Spleen (tissue), 11 donors: Measurements from ENCODE around the gene TMTC2. TPM values are rescaled to one million over a fixed set of nuclear protein-coding genes. Genes with fewer than 3 reads are reported as not detected.

Experiments used
- DNase-seq: peaks from one replicate; pipeline ENCODE4 v3.0.0-alpha.2; 2020
- H3K27ac ChIP-seq, 8 donors: fragments of 200-600 bp; sonication (generic) in 7 of 8; 1 replicate in 4 of 8; 2 replicates in 4 of 8; pipeline versions ENCODE4 v1.5.0 to v1.8.0; 2016 to 2021; ENCODE audit warnings: inconsistent platforms in 4 of 8, mild to moderate bottlenecking in 4 of 8, moderate library complexity in 1 of 8
- H3K27me3 ChIP-seq, 7 donors: fragments of 200-600 bp; sonication (generic) in 6 of 7; replicated peaks in 1 of 7; 1 replicate in 4 of 7; 2 replicates in 3 of 7; pipeline versions ENCODE4 v1.5.0 to v1.8.0; 2016 to 2021; ENCODE audit warnings: inconsistent platforms in 3 of 7, mild to moderate bottlenecking in 1 of 7
- H3K36me3 ChIP-seq, 6 donors: fragments of 200-600 bp; sonication (generic) in 5 of 6; 1 replicate in 4 of 6; 2 replicates in 2 of 6; pipeline versions ENCODE4 v1.5.0 to v1.8.0; 2016 to 2021; ENCODE audit warnings: inconsistent platforms in 2 of 6
- H3K4me1 ChIP-seq, 6 donors: fragments of 200-600 bp; sonication (generic) in 5 of 6; 1 replicate in 3 of 6; 2 replicates in 3 of 6; pipeline versions ENCODE4 v1.5.0 to v1.8.0; 2016 to 2021; ENCODE audit warnings: inconsistent platforms in 3 of 6
- H3K4me3 ChIP-seq, 8 donors: fragments of 200-600 bp; sonication (generic) in 7 of 8; 1 replicate in 4 of 8; 2 replicates in 4 of 8; pipeline versions ENCODE4 v1.5.0 to v1.8.0; 2016 to 2021; ENCODE audit warnings: inconsistent platforms in 4 of 8, mild to moderate bottlenecking in 4 of 8, moderate library complexity in 2 of 8
- H3K9me3 ChIP-seq, 8 donors: fragments of 200-600 bp; sonication (generic) in 7 of 8; 1 replicate in 4 of 8; 2 replicates in 4 of 8; pipeline versions ENCODE4 v1.5.0 to v1.8.0; 2016 to 2021; ENCODE audit warnings: inconsistent platforms in 4 of 8
- POLR2A ChIP-seq, 3 donors: fragments of 450-650 bp; IDR thresholded peaks; one replicate each; pipeline ENCODE4 v1.5.1; 2017; ENCODE audit warnings: antibody characterized with exemption in 3 of 3, mild to moderate bottlenecking in 1 of 3
- POLR2AphosphoS5 ChIP-seq, 3 donors: sonication (generic); formaldehyde crosslinking; IDR thresholded peaks; one replicate each; pipeline ENCODE4 v1.5.1; 2017; ENCODE audit warnings: antibody characterized with exemption in 3 of 3
- WGBS, 5 donors: extraction: QIAGEN DNeasy Blood & Tissue Kit in 3 of 5; methylation state at CpG; one replicate each; pipeline versions ENCODE4 v1.1.5 to v1.1.7; 2013 to 2018; 5-methylcytosine and 5-hydroxymethylcytosine counted together
- intact Hi-C: fragments of 100-400 bp; cut with DNase I; formaldehyde crosslinking; loops from one replicate; pipeline ENCODE4 v1.15.0; 2023; ENCODE audit warnings: low total_unique reads
- polyA plus RNA-seq, 3 donors: library from polyadenylated mRNA; stranded (reverse); fragments of 200-250 nt; gene quantifications; one replicate each; pipeline ENCODE4 v1.2.1, GENCODE V29; 2013
- total RNA-seq, 7 donors: library from RNA; depleted of rRNA in 3 of 7; stranded (reverse); fragments of >200 nt in 3 of 7; fragmentation: NEBNext Ultra II Directional in 4 of 7; extraction: Animal tissue kit (Norgen Biotek cat#: 25700) in 4 of 7; gene quantifications; one replicate each; pipeline versions ENCODE4 v1.1.0 to v1.2.1, GENCODE V29; 2016 to 2021
- TF ChIP-seq, protein P1 (sequence below), 11 experiments: fragments of 200-600 bp in 7 of 11; fragments of 450-650 bp in 4 of 11; sonication (generic) in 4 of 11; IDR thresholded peaks in 8 of 11; conservative IDR thresholded peaks in 3 of 11; 1 replicate in 7 of 11; 2 replicates in 4 of 11; pipeline versions ENCODE4 v1.4.0 to v1.8.0; 2016 to 2021; ENCODE audit warnings: antibody characterized with exemption in 11 of 11, inconsistent platforms in 4 of 11, mild to moderate bottlenecking in 1 of 11
- donor health status: healthy with polysubstance abuse.
- donor health status: DM: no; HTN: no; CAD: no; lungs with moderate emphysema.
- donor health status: DM: no; HTN: no; CAD: no.
- donor health status: Bipolar disorder and iron deficiency.
- donor health status: healthy.
- donor health status: DM: no; HTN: no; CAD: no.
- donor health status: DM: yes; HTN: yes; CAD: no.

TMTC2 gene
- total and polyA plus RNA-seq, 10 donors, result 0.74 to 8.5 (median 4.0) TPM

DNA sequence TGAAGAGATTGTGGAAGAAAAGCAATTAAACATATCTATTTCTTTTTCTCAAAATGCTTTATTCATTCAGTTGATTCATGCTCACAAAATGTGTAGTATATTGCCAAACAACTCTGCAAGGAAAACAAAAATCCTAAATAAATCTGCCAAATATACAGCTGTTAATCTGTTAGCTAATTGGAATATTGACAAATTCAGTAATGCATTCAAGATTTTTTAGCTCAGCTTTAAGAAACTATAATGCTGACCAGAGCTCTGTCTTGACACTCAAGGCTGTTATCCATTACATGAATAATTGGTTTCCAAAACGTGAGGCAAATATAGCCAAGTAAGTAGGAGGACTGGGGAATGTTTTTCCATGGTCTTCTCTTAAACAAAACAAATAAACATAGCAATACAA, 146.8 kb downstream of the TMTC2 start:
- Histone ChIP-seq H3K36me3 (no peaks in the 10 kb centered on the region), H3K27me3 (no peaks in the 10 kb centered on the region), H3K27ac (no peak overlapping the region), H3K4me3 (no peak overlapping the region), H3K9me3 (no peaks in the 10 kb centered on the region), H3K4me1 (peaks cover 0 to 5% (median 0%) of the 10 kb centered on the region in 6 donors)
- TF ChIP-seq POLR2AphosphoS5 (IDR thresholded peaks at IDR 0.05) (no peak), POLR2A (IDR thresholded peaks at IDR 0.05) (no peak)
- TF ChIP-seq, protein P1, sequence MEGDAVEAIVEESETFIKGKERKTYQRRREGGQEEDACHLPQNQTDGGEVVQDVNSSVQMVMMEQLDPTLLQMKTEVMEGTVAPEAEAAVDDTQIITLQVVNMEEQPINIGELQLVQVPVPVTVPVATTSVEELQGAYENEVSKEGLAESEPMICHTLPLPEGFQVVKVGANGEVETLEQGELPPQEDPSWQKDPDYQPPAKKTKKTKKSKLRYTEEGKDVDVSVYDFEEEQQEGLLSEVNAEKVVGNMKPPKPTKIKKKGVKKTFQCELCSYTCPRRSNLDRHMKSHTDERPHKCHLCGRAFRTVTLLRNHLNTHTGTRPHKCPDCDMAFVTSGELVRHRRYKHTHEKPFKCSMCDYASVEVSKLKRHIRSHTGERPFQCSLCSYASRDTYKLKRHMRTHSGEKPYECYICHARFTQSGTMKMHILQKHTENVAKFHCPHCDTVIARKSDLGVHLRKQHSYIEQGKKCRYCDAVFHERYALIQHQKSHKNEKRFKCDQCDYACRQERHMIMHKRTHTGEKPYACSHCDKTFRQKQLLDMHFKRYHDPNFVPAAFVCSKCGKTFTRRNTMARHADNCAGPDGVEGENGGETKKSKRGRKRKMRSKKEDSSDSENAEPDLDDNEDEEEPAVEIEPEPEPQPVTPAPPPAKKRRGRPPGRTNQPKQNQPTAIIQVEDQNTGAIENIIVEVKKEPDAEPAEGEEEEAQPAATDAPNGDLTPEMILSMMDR (IDR thresholded peaks at IDR 0.05 in 8 of 11, conservative IDR thresholded peaks at IDR 0.05 in 3 of 11), result no peak
- intact Hi-C loops, result no loop called here
- WGBS, 5 donors, result 36 to 62% (median 51%) methylated on average over 1 of the region's 1 CpG
- no peak for DNase-seq

DNA sequence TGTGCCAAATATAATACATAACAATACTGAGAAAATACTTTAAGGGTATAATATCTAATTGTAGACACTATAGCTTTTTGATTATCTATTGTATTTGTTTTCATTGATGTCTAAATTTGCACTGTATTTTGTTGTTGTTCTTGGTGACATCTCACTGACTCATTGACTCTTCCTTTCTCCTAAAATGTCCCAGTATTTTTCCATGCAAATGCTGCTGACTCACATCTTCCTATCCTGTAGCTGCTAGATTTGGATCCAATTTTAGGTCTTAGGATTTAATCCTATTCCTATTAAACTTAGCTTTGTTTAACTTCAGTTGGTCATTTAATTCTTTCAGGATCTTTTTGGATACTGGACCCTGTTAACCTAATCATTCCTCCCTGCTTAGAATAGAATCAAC, 148.5 kb downstream of the TMTC2 start:
- intact Hi-C loops, result no loop called here
- no peak for DNase-seq

DNA sequence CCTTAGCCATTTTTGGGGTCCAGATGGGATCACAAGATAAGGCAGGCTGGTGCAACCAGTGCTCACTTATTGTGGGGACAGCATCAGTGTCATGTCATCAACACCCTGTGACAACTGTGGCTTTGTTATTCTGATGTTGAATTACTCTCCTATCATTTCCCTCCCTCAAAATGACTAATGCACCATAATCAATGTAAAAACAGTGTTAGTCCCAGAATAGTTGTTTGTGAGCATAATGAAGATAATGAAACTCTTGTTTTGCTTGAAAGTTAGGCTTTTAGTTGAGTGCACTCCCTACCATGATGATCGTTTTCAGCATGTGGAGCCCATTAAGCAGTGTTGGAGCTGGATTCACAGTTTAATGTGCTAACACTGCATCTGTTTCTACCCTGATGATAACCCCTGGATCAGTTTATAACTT, 151.4 kb downstream of the TMTC2 start:
- Histone ChIP-seq H3K4me3 (no peak overlapping the region), H3K27ac (no peak overlapping the region), H3K4me1 (no peaks in the 10 kb centered on the region), H3K36me3 (no peaks in the 10 kb centered on the region), H3K27me3 (no peaks in the 10 kb centered on the region), H3K9me3 (no peaks in the 10 kb centered on the region)
- WGBS, 5 donors, result 46 to 85% (median 82%) methylated on average over 1 of the region's 1 CpG
- no peak for DNase-seq
- TF ChIP-seq POLR2AphosphoS5 (IDR thresholded peaks at IDR 0.05), result no peak
- TF ChIP-seq, protein P1 (IDR thresholded peaks at IDR 0.05 in 8 of 11, conservative IDR thresholded peaks at IDR 0.05 in 3 of 11), result no peak
- no peak for TF ChIP-seq POLR2A (IDR thresholded peaks at IDR 0.05)
- intact Hi-C loops, result no loop called here

More for the DNA sequence above, 148.5 kb downstream of the TMTC2 start:
- TF ChIP-seq, protein P1 (IDR thresholded peaks at IDR 0.05 in 8 of 11, conservative IDR thresholded peaks at IDR 0.05 in 3 of 11), result no peak
- no peak for TF ChIP-seq POLR2A (IDR thresholded peaks at IDR 0.05)
- no peak for TF ChIP-seq POLR2AphosphoS5 (IDR thresholded peaks at IDR 0.05)
- Histone ChIP-seq H3K27me3 (no peaks in the 10 kb centered on the region), H3K4me1 (peaks cover 0 to 5% (median 0%) of the 10 kb centered on the region in 6 donors), H3K36me3 (no peaks in the 10 kb centered on the region), H3K9me3 (no peaks in the 10 kb centered on the region), H3K27ac (no peak overlapping the region), H3K4me3 (no peak overlapping the region)

DNA sequence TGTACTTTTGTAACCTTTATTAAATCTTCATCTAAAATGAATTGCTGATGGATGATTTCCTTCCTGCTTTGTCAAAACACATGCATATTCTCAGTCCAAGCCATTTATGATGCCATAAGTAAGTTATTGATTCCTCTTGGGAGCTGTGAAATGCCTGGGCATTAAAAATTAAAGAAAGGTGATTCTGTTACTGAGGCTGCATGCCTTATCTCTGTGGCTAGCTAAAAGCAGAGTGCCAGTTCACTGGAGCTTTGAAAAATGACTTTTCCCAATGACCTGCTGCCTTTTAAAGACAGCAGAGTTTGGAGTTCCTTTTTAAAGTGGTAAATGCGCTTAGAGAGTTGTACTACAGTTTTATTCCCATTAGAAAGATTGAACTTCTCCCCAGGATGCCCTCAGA, 152.1 kb downstream of the TMTC2 start:
- H3K27me3 ChIP-seq, result no peaks in the 10 kb centered on the region
- no peak for DNase-seq
- TF ChIP-seq POLR2AphosphoS5 (IDR thresholded peaks at IDR 0.05), result no peak
- TF ChIP-seq, protein P1 (IDR thresholded peaks at IDR 0.05 in 8 of 11, conservative IDR thresholded peaks at IDR 0.05 in 3 of 11), result no peak
- no peak for TF ChIP-seq POLR2A (IDR thresholded peaks at IDR 0.05)
- H3K4me1 ChIP-seq, result no peaks in the 10 kb centered on the region
- WGBS, 5 donors, result 84 to 100% (median 91%) methylated on average over 1 of the region's 1 CpG
- H3K36me3 ChIP-seq, result no peaks in the 10 kb centered on the region
- no peaks in the 10 kb centered on the region for H3K9me3 ChIP-seq
- H3K4me3 ChIP-seq, result no peak overlapping the region
- H3K27ac ChIP-seq, result no peak overlapping the region
- intact Hi-C loops, result no loop called here
